Small intestine (tissue), 7 donors: Measurements from ENCODE around the gene LRRC56. TPM values are rescaled to one million over a fixed set of nuclear protein-coding genes. Genes with fewer than 3 reads are reported as not detected.

Experiments
- DNase-seq, 2 donors: peaks; one replicate each; pipeline versions ENCODE4 v3.0.0 to v3.0.0-alpha.2; 2013
- FAIRE-seq: peaks from 2 replicates; lab custom pipeline; 2012; peaks lifted over from hg19 to GRCh38; lab: Jason Lieb, UNC
- H3K27ac ChIP-seq, 3 donors: one replicate each; pipeline ENCODE4 v1.5.1; 2013; ENCODE audit warnings: low read length in 2 of 3, mild to moderate bottlenecking in 2 of 3, control low read depth in 1 of 3, inconsistent platforms in 1 of 3, low read depth in 1 of 3, moderate library complexity in 1 of 3
- H3K27me3 ChIP-seq, 3 donors: one replicate each; pipeline ENCODE4 v1.6.1; 2013; ENCODE audit warnings: low read length in 3 of 3, inconsistent platforms in 1 of 3; ENCODE audit not compliant: control insufficient read depth in 3 of 3, insufficient read depth in 3 of 3
- H3K36me3 ChIP-seq, 3 donors: one replicate each; pipeline ENCODE4 v1.6.1; 2013; ENCODE audit warnings: low read length in 3 of 3, inconsistent platforms in 1 of 3, low read depth in 1 of 3, mild to moderate bottlenecking in 1 of 3, moderate library complexity in 1 of 3; ENCODE audit not compliant: control insufficient read depth in 3 of 3, insufficient read depth in 2 of 3
- H3K4me1 ChIP-seq, 3 donors: one replicate each; pipeline ENCODE4 v1.6.1; 2013; ENCODE audit warnings: low read length in 2 of 3, inconsistent platforms in 1 of 3, low read depth in 1 of 3, mild to moderate bottlenecking in 1 of 3, moderate library complexity in 1 of 3; ENCODE audit not compliant: control insufficient read depth in 3 of 3, insufficient read depth in 2 of 3
- H3K4me3 ChIP-seq, 3 donors: one replicate each; pipeline ENCODE4 v1.5.1; 2013; ENCODE audit warnings: low read length in 3 of 3, control low read depth in 1 of 3, inconsistent platforms in 1 of 3, low read depth in 1 of 3, mild to moderate bottlenecking in 1 of 3, moderate library complexity in 1 of 3
- H3K9me3 ChIP-seq, 2 donors: one replicate each; pipeline ENCODE4 v1.6.1; 2013; ENCODE audit warnings: low read depth in 1 of 2, low read length in 1 of 2; ENCODE audit not compliant: control insufficient read depth in 2 of 2, insufficient read depth in 1 of 2
- WGBS, 3 donors: extraction: QIAGEN DNeasy Blood & Tissue Kit; methylation state at CpG; one replicate each; pipeline ENCODE4 v1.1.7; 2013; 5-methylcytosine and 5-hydroxymethylcytosine counted together
- polyA plus RNA-seq, 4 donors: library from polyadenylated mRNA; stranded (reverse) in 3 of 4; unstranded in 1 of 4; fragments of 200-250 nt in 3 of 4; fragments of 120-200 nt in 1 of 4; gene quantifications; one replicate each; pipeline versions ENCODE4 v1.2.1 to v1.2.3, GENCODE V29; 2013
- donor health status: healthy with polysubstance abuse.
- donor health status: control.
- donor health status: control.
- donor health status: Bipolar disorder and iron deficiency.
- donor health status: healthy.

Gene LRRC56
- polyA plus RNA-seq, 4 donors, result 0.54 to 2.7 (median 1.0) TPM

DNA sequence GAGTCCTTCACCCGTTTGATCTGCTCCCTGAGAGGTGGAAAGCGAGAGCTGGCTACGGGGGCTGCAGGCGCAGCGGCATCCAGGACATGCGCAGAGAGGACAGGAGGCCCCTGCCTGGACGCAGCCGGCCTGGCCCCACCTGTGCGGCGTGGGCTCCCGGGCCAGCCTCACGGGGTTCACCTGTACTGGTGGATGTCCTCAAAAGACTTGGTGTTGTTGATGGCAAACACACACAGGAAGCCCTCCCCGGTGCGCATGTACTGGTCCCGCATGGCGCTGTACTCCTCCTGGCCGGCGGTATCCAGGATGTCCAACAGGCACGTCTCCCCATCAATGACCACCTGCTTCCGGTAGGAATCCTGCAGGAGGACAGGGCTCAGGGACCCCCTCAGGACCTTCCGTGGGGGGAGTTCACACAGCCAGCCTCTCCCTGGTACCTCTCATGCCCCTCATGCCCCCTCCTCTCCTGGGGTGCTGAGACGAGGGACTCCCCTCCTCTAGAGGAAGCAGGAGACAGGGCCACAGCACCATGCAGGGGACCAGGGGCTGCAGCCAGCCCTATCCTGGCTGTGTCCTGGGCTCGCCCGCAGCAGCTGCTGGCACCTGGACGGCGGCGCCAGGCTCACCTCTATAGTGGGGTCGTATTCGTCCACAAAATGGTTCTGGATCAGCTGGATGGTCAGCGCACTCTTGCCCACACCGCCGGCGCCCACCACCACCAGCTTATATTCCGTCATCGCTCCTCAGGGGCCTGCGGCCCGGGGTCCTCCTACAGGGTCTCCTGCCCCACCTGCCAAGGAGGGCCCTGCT is 3.5 kb upstream of the LRRC56 start:
- peaks cover 0 to 18% (median 0%) of the 10 kb centered on the region in 3 donors for H3K27me3 ChIP-seq
- WGBS, 3 donors, result 93 to 94% (median 94%) methylated on average over 35 to 37 of the region's 37 CpGs
- H3K4me3 ChIP-seq, result peak overlapping the region in 2 of 3 donors; percentile 73 to 88
- peaks cover 3 to 53% (median 10%) of the 10 kb centered on the region in 3 donors for H3K36me3 ChIP-seq
- H3K4me1 ChIP-seq, result peaks cover 0 to 26% (median 4%) of the 10 kb centered on the region in 3 donors
- DNase-seq (no peak), FAIRE-seq (no peak)
- H3K9me3 ChIP-seq, result no peaks in the 10 kb centered on the region
- no peak overlapping the region for H3K27ac ChIP-seq

GRCh38 chr11:534396-535209 is 2.7 kb upstream of the LRRC56 start:
- 7 to 11% (median 8%) methylated on average over 36 to 66 of the region's 66 CpGs for WGBS, 3 donors
- peaks cover 0 to 18% (median 0%) of the 10 kb centered on the region in 3 donors for H3K27me3 ChIP-seq
- peaks cover 3 to 47% (median 10%) of the 10 kb centered on the region in 3 donors for H3K36me3 ChIP-seq
- H3K4me3 ChIP-seq, result peak overlapping the region; percentile 73 to 88 (median 80)
- H3K27ac ChIP-seq, result peak overlapping the region in 2 of 3 donors; percentile 39 to 56
- no peaks in the 10 kb centered on the region for H3K9me3 ChIP-seq
- peaks cover 0 to 26% (median 4%) of the 10 kb centered on the region in 3 donors for H3K4me1 ChIP-seq
- DNase-seq (peak; percentile 33 to 54), FAIRE-seq (no peak)

DNA sequence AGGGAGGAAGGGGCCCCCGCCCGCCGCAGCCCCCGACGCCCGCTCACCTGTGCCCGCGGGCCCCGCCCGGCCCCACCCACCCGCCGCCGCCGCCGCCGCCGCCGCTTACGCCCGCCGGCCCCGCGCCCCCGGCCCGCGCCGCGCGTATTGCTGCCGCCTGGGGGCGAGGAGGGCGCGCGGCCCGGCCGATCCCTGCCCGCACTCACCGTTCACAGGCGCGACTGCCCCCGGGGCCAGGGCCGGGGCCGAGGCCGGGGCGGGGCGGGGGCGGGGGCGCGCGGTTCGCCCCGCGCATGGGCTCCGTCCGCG is 2.2 kb upstream of the LRRC56 start:
- WGBS, 3 donors, result 2 to 7% methylated on average over 8 to 56 of the region's 56 CpGs; no CpG with 5 or more reads in 1 of the 3 donors
- no peak for FAIRE-seq
- no peak overlapping the region for H3K27ac ChIP-seq

DNA sequence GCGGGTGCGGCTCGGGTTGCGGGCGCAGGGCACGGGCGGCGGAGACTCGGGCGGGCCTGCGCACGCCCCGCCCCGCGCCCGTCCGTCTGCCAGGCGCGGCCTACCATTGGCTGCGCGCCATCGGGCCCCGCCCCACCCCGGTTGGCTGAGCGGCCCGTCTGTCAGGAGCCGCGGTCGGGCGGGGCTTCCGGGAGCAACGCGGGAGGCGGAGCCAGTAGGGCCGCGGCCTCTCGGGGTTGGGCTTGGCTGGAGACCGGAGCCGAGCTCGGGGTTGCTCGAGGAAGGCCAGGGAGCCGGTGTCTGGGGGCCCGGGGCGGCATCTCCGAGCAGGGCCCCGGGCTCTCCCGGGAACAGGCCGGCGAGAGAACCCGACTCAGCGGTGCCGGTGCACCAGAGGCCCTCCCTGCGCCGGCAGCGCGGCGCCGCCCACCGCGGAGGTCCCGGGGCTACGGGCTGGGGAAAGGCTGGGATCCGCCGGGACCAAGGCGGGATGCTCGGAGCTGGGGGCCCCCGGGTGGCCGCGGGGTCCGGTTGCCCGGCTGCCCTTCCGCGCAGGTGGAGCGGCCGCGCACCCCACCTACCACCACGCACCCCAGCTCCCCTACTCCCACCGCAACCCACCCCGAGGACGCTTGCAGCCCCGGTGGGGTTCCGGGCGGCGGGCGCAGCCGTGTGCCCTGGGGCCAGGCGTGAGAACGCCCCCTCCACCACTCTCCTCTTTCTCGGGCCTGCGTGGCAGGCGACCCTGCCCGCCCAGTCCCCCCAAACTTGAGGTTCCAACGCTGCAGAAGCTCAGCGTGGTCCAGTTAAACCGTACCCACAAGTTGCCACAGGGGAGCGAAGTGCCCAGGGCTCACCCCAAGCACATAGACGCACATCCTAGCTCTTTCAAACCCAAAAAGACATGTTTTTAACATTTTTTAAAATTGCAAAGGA is 1.5 kb upstream of the LRRC56 start, which contains the start of gene HRAS:
TSS of gene HRAS (minus strand) at position 58 of the 936 bp plus-strand sequence.
- Histone ChIP-seq H3K4me3 (peak within 1 kb of the TSS; percentile 73 to 88 (median 80)), H3K9me3 (no peaks in the 10 kb centered on the region), H3K36me3 (peaks cover 3 to 42% (median 10%) of the 10 kb centered on the region in 3 donors), H3K27ac (peak within 1 kb of the TSS; percentile 58 to 84 (median 63)), H3K27me3 (peaks cover 0 to 18% (median 0%) of the 10 kb centered on the region in 3 donors), H3K4me1 (peaks cover 0 to 26% (median 4%) of the 10 kb centered on the region in 3 donors)
- DNase-seq, result peak; percentile 95 to 98
- 1 to 2% (median 1%) methylated on average over 57 to 97 of the region's 97 CpGs for WGBS, 3 donors
- no peak for FAIRE-seq

More for the DNA sequence above, 2.2 kb upstream of the LRRC56 start:
- H3K27me3 ChIP-seq, result peaks cover 0 to 18% (median 0%) of the 10 kb centered on the region in 3 donors
- peak overlapping the region; percentile 73 to 88 (median 80) for H3K4me3 ChIP-seq
- no peaks in the 10 kb centered on the region for H3K9me3 ChIP-seq
- H3K4me1 ChIP-seq, result peaks cover 0 to 26% (median 4%) of the 10 kb centered on the region in 3 donors
- peaks cover 3 to 43% (median 10%) of the 10 kb centered on the region in 3 donors for H3K36me3 ChIP-seq
- DNase-seq, result no peak

GRCh38 chr11:537622-538430 is 499 bp downstream of the LRRC56 start:
- FAIRE-seq, result no peak
- no peak for DNase-seq
- Histone ChIP-seq H3K4me3 (peak overlapping the region; percentile 19 to 45 (median 37)), H3K36me3 (peaks cover 0 to 22% (median 3%) of the 10 kb centered on the region in 3 donors), H3K27me3 (peaks cover 0 to 18% (median 0%) of the 10 kb centered on the region in 3 donors), H3K4me1 (peaks cover 0 to 26% (median 4%) of the 10 kb centered on the region in 3 donors), H3K27ac (no peak overlapping the region), H3K9me3 (no peaks in the 10 kb centered on the region)
- WGBS, 3 donors, result 37 to 41% (median 39%) methylated on average over 14 to 19 of the region's 19 CpGs

DNA sequence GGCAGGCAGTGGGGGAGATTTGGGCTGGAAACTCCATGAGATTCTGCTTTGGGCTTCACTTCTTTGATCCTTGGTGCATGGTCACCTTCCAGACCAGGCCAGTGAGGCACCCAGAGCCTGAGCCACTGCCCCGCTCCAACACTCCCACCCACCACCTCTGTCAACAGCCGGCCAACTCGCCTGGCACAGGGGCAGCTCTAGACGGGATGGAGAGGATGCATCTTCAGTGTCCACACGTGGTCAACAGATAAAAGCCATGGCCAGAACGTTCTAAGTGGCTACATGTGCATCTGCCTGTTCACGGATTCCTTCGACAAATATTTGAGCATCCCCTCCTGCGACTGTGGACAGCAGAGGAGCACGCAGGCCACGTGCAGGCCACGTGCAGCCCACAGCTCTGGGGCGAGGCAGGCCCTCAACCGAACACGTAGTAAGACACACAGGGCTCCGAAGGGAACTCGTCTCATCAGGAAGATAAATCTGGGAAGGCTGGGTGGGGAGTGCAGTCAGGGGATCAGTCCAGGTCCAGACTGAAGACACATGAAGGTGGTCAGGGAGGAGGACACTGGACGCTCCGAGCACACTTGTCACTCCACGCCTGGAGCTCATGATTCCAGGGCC is 1.2 kb downstream of the LRRC56 start:
- Histone ChIP-seq H3K9me3 (no peaks in the 10 kb centered on the region), H3K27ac (no peak overlapping the region), H3K27me3 (peaks cover 0 to 18% (median 0%) of the 10 kb centered on the region in 3 donors), H3K4me3 (no peak overlapping the region), H3K36me3 (peaks cover 0 to 14% (median under 1%) of the 10 kb centered on the region in 3 donors), H3K4me1 (peaks cover 0 to 26% (median 4%) of the 10 kb centered on the region in 3 donors)
- no peak for FAIRE-seq
- no peak for DNase-seq
- 90 to 93% (median 92%) methylated on average over 20 of the region's 20 CpGs for WGBS, 3 donors
